WTC11 (cell line): ENCODE data around the gene CACNA1D. TPM values are rescaled to one million over a fixed set of nuclear protein-coding genes. Genes with fewer than 3 reads are reported as not detected.

Source experiments
- ATAC-seq: fragments of 200-7000 bp; cut with Tn5 transposase; 2 replicates; pipeline ENCODE4 v1.10.0; 2021; ENCODE audit warnings: mild to moderate bottlenecking, moderate library complexity
- CTCF ChIA-PET: fragments of 300-600 bp; sonication (Branson Sonifier 250); formaldehyde crosslinking; loops from one replicate; lab custom pipeline; 2021; ENCODE audit warnings: antibody characterized with exemption; lab: Charles Lee
- POLR2A ChIA-PET: fragments of 350-600 bp; sonication (Branson Sonifier 250); formaldehyde crosslinking; loops from one replicate; lab custom pipeline; 2021; ENCODE audit warnings: antibody characterized with exemption; lab: Charles Lee
- DNase-seq: peaks from one replicate; pipeline ENCODE4 v3.0.0; 2021; ENCODE audit warnings: low spot score
- H3K27ac Mint-ChIP-seq: 2 replicates; pipeline ENCODE4 v1.8.0; 2021; ENCODE audit warnings: mixed read lengths
- H3K27me3 Mint-ChIP-seq: 2 replicates; pipeline ENCODE4 v1.8.0; 2021; ENCODE audit warnings: low read depth, mild to moderate bottlenecking, moderate library complexity, mixed read lengths
- H3K36me3 Mint-ChIP-seq: 2 replicates; pipeline ENCODE4 v1.8.0; 2021; ENCODE audit warnings: mixed read lengths
- H3K4me1 Mint-ChIP-seq: 2 replicates; pipeline ENCODE4 v1.8.0; 2022; ENCODE audit warnings: mixed read lengths
- H3K4me3 Mint-ChIP-seq: 2 replicates; pipeline ENCODE4 v1.8.0; 2021; ENCODE audit warnings: mild to moderate bottlenecking, moderate library complexity, mixed read lengths
- H3K9me3 Mint-ChIP-seq: 2 replicates; pipeline ENCODE4 v1.8.0; 2021; ENCODE audit warnings: mixed read lengths
- ATF2 ChIP-seq: sonication (generic); formaldehyde crosslinking; IDR thresholded peaks from 2 replicates; pipeline ENCODE4 v1.8.1; 2022; ENCODE audit warnings: low read depth, missing genetic modification reagents, borderline replicate concordance
- ERG ChIP-seq: fragments of 250-450 bp; sonication (Bioruptor Pico); IDR thresholded peaks from 2 replicates; pipeline ENCODE4 v1.8.0; 2021; ENCODE audit warnings: mild to moderate bottlenecking
- FOXK1 ChIP-seq: sonication (generic); formaldehyde crosslinking; IDR thresholded peaks from 2 replicates; pipeline ENCODE4 v1.8.0; 2022; ENCODE audit warnings: mild to moderate bottlenecking, moderate library complexity, missing genetic modification reagents
- FOXP4 ChIP-seq: sonication (generic); formaldehyde crosslinking; IDR thresholded peaks from 2 replicates; pipeline ENCODE4 v1.8.0; 2022; ENCODE audit warnings: mild to moderate bottlenecking, missing genetic modification reagents
- HMGXB4 ChIP-seq: sonication (generic); formaldehyde crosslinking; IDR thresholded peaks from 2 replicates; pipeline ENCODE4 v1.8.1; 2023; ENCODE audit warnings: mild to moderate bottlenecking, moderate library complexity, missing genetic modification reagents
- PRDM15 ChIP-seq: sonication (generic); formaldehyde crosslinking; IDR thresholded peaks from 2 replicates; pipeline ENCODE4 v1.8.0; 2022; ENCODE audit warnings: missing genetic modification reagents
- SMAD3 ChIP-seq: sonication (generic); formaldehyde crosslinking; IDR thresholded peaks from 2 replicates; pipeline ENCODE4 v1.8.0; 2022; ENCODE audit warnings: missing genetic modification reagents, mild to moderate bottlenecking, borderline replicate concordance
- TCF7 ChIP-seq: sonication (generic); formaldehyde crosslinking; IDR thresholded peaks from 2 replicates; pipeline ENCODE4 v1.8.0; 2022; ENCODE audit warnings: mild to moderate bottlenecking, low read depth, missing genetic modification reagents, moderate library complexity
- TEAD1 ChIP-seq: sonication (generic); formaldehyde crosslinking; IDR thresholded peaks from 2 replicates; pipeline ENCODE4 v1.8.0; 2022; ENCODE audit warnings: mild to moderate bottlenecking, missing genetic modification reagents
- ZNF219 ChIP-seq: sonication (generic); formaldehyde crosslinking; IDR thresholded peaks from 2 replicates; pipeline ENCODE4 v1.8.0; 2023; ENCODE audit warnings: missing genetic modification reagents, mild to moderate bottlenecking, borderline replicate concordance
- ZNF263 ChIP-seq: sonication (generic); formaldehyde crosslinking; IDR thresholded peaks from 2 replicates; pipeline ENCODE4 v1.8.1; 2022; ENCODE audit warnings: low read depth, mild to moderate bottlenecking, moderate library complexity, missing genetic modification reagents
- ZNF512 ChIP-seq: sonication (generic); formaldehyde crosslinking; IDR thresholded peaks from 2 replicates; pipeline ENCODE4 v1.8.1; 2022; ENCODE audit warnings: missing genetic modification reagents, borderline replicate concordance
- ZSCAN18 ChIP-seq: fragments of 250-450 bp; sonication (Bioruptor Pico); IDR thresholded peaks from 2 replicates; pipeline ENCODE4 v2.1.2; 2022; ENCODE audit warnings: mild to moderate bottlenecking, moderate library complexity
- total RNA-seq: library from RNA; stranded (reverse); gene quantifications from 3 replicates; pipeline ENCODE4 v1.2.3, GENCODE V29; 2021

Gene CACNA1D
- total RNA-seq, 1 experiment from 2014 or later = 2.3 TPM

- TF ChIP-seq FOXP4 (CRISPR knock-in tag) = no peak
- TF ChIP-seq ATF2 (CRISPR knock-in tag) = no peak
- no peak for TF ChIP-seq HMGXB4 (CRISPR knock-in tag)
- no peak for TF ChIP-seq ZNF512 (CRISPR knock-in tag)
- no peak for TF ChIP-seq SMAD3 (CRISPR knock-in tag)
- no peak for TF ChIP-seq ZNF219
- no peak for TF ChIP-seq ZNF263 (CRISPR knock-in tag)
- TF ChIP-seq FOXK1 (CRISPR knock-in tag) = no peak
- no peak for TF ChIP-seq ZSCAN18
- TF ChIP-seq ERG (CRISPR knock-in tag) = no peak
- TF ChIP-seq TCF7 (CRISPR knock-in tag) = no peak
- no peak for TF ChIP-seq PRDM15 (CRISPR knock-in tag)
- no peak for TF ChIP-seq TEAD1 (CRISPR knock-in tag)
- Mint-ChIP-seq H3K36me3 (no peaks in the 10 kb centered on the region), H3K4me1 (no peaks in the 10 kb centered on the region), H3K4me3 (no peak overlapping the region), H3K27ac (no peak overlapping the region), H3K27me3 (no peaks in the 10 kb centered on the region), H3K9me3 (no peaks in the 10 kb centered on the region)
- DNase-seq (no peak), ATAC-seq (no peak)
- ChIA-PET POLR2A (no interaction called here), CTCF (no interaction called here)
Observed at GRCh38 chr3:53570709-53571108, 76.3 kb downstream of the CACNA1D start.
